Esophagus muscularis mucosa (tissue), 3 donors: ENCODE measurements around the gene MINPP1.
"Not testable (repeated sequence)": the region's sequence is repeated elsewhere in the genome, so short reads cannot be mapped to it uniquely, and the experiment has no call there.

Source experiments
- POLR2A ChIP-seq: fragments of 450-650 bp; IDR thresholded peaks from one replicate; pipeline ENCODE4 v1.6.1; 2017; ENCODE audit warnings: antibody characterized with exemption, moderate library complexity, mild to moderate bottlenecking, low read depth
- POLR2AphosphoS5 ChIP-seq, 2 donors: sonication (generic); formaldehyde crosslinking; IDR thresholded peaks; one replicate each; pipeline ENCODE4 v1.6.1; 2017; ENCODE audit warnings: antibody characterized with exemption in 2 of 2
- TF ChIP-seq, protein P1 (sequence below), 3 experiments: fragments of 200-600 bp in 2 of 3; fragments of 450-650 bp in 1 of 3; sonication (generic) in 2 of 3; IDR thresholded peaks; one replicate each; pipeline ENCODE4 v1.5.1; 2017 to 2019; ENCODE audit warnings: antibody characterized with exemption in 3 of 3, mild to moderate bottlenecking in 2 of 3, moderate library complexity in 1 of 3

DNA sequence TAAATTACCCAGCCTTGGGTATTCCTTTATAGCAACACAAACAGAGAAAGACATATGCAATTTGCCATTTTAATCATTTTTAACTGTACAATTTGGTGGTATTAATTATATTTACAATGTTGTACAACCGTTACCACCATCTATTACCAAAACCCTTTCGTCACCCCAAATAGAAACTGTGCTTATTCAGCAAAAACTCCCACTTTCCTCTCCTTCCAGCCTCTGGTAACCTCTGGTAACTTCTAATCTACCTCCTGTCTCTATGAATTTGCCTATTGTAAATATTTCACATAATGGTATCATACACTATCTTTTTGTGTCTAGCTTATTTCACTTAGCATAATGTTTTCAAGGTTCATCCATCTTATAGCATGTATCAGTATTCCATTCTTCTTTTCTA is 12.2 kb upstream of the MINPP1 start:
- TF ChIP-seq POLR2A; POLR2AphosphoS5 (IDR thresholded peaks at IDR 0.05): not testable (repeated sequence)
- TF ChIP-seq, protein P1, sequence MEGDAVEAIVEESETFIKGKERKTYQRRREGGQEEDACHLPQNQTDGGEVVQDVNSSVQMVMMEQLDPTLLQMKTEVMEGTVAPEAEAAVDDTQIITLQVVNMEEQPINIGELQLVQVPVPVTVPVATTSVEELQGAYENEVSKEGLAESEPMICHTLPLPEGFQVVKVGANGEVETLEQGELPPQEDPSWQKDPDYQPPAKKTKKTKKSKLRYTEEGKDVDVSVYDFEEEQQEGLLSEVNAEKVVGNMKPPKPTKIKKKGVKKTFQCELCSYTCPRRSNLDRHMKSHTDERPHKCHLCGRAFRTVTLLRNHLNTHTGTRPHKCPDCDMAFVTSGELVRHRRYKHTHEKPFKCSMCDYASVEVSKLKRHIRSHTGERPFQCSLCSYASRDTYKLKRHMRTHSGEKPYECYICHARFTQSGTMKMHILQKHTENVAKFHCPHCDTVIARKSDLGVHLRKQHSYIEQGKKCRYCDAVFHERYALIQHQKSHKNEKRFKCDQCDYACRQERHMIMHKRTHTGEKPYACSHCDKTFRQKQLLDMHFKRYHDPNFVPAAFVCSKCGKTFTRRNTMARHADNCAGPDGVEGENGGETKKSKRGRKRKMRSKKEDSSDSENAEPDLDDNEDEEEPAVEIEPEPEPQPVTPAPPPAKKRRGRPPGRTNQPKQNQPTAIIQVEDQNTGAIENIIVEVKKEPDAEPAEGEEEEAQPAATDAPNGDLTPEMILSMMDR (IDR thresholded peaks at IDR 0.05): not testable (repeated sequence)
